Measurements from ENCODE around the gene CREM. TPM values are rescaled to one million over a fixed set of nuclear protein-coding genes. Genes with fewer than 3 reads are reported as not detected.

CREM gene
- total and polyA plus RNA-seq, 2 of the 4 experiments (the other 2 are of a cell fraction), result 33.2 to 40.5 TPM

DNA sequence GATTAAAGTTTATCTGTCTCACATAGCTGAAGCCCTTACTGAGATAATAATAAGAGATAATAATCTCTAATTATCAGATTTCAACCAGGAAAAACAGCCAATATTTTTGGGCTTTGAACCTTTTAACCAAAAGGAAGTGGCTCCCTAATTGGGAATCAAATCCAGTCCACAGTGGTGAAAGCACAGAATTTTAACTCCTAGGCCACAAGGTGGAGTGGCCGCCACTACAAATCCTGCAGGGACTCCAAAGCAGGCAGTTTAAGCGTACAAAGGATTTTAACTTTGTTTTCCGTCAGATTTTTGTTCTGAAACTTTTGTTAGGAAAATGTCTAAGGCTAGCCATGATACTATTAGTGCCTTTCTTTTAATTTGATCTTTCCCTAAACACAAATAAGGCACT lies 110.1 kb downstream of the CREM start:
- no TSS peak for BruUV-seq (replicated peaks)
- in situ Hi-C loops (cut with MboI; ENCODE audit: low sequenced_read_pairs), result loop anchor here (5.0 to 25.0 kb wide), 3 partner anchors 328 to 1646 kb away; no protein-coding TSS in a partner anchor
- Histone ChIP-seq H2AFZ (replicated peaks; ENCODE audit: low read length, poor library complexity) (no peak overlapping the region), H3K4ac (ENCODE audit: low read depth, low read length) (no peak overlapping the region), H3K14ac (replicated peaks; ENCODE audit: low read depth, low read length) (no peak overlapping the region), H3K9me1 (ENCODE audit: insufficient read depth, low read length) (no peaks in the 10 kb centered on the region), H3K18ac (ENCODE audit: low read depth, low read length) (no peak overlapping the region), H3K27ac (ENCODE audit: insufficient read depth, low read length) (no peak overlapping the region), H4K91ac (ENCODE audit: insufficient read depth, low read depth, low read length) (no peak overlapping the region), H3K23ac (ENCODE audit: low read depth, low read length) (no peak overlapping the region), H3K27me3 (ENCODE audit: control insufficient read depth, insufficient read depth, low read length) (no peaks in the 10 kb centered on the region), H2BK20ac (ENCODE audit: low read depth, low read length) (no peak overlapping the region), H3K4me2 (ENCODE audit: low read depth, low read length) (no peak overlapping the region), H3K36me3 (ENCODE audit: control insufficient read depth, insufficient read depth, low read length) (no peaks in the 10 kb centered on the region), H3K79me1 (ENCODE audit: low read depth in 1 of 2, low read length in 2 of 2) (no peaks in the 10 kb centered on the region), H3K56ac (ENCODE audit: extremely low read depth, insufficient read depth, low read length) (no peak overlapping the region), H2BK120ac (ENCODE audit: low read depth, low read length) (no peak overlapping the region), H3K4me1 (ENCODE audit: control insufficient read depth, insufficient read depth, low read length) (no peaks in the 10 kb centered on the region), H3K9me3 (ENCODE audit: control insufficient read depth, insufficient read depth, low read length) (no peaks in the 10 kb centered on the region), H2BK5ac (ENCODE audit: low read depth, low read length, poor library complexity, severe bottlenecking) (no peak overlapping the region), H4K20me1 (ENCODE audit: insufficient read depth, low read length) (no peaks in the 10 kb centered on the region), H2BK15ac (ENCODE audit: low read depth, low read length) (no peak overlapping the region), H3K9ac (ENCODE audit: low read depth, low read length) (no peak overlapping the region), H4K5ac (ENCODE audit: low read depth, low read length) (no peak overlapping the region), H3K4me3 (ENCODE audit: insufficient read depth, low read depth, low read length) (no peak overlapping the region), H4K8ac (ENCODE audit: low read depth in 2 of 2, low read length in 2 of 2) (no peak overlapping the region), H2AK9ac (replicated peaks; ENCODE audit: low read depth, low read length, poor library complexity) (no peak overlapping the region), H2AK5ac (ENCODE audit: low read depth, low read length) (no peak overlapping the region)
- TF ChIP-seq MAFK (IDR thresholded peaks at IDR 0.05; ENCODE audit: low read depth, low read length) (no peak), CEBPB (IDR thresholded peaks at IDR 0.05; ENCODE audit: low read depth, low read length) (no peak), RFX5 (IDR thresholded peaks at IDR 0.05; ENCODE audit: low read depth, low read length) (no peak), SMC3 (IDR thresholded peaks at IDR 0.05; ENCODE audit: low read depth, low read length) (peak; percentile 62), MXI1 (IDR thresholded peaks at IDR 0.05; ENCODE audit: borderline replicate concordance, low read depth, low read length) (no peak), CHD1 (IDR thresholded peaks at IDR 0.05; ENCODE audit: low read depth, low read length) (no peak), BHLHE40 (IDR thresholded peaks at IDR 0.05; ENCODE audit: low read depth, low read length) (no peak), POLR2A (IDR thresholded peaks at IDR 0.05; ENCODE audit: low read depth, low read length) (no peak), RCOR1 (IDR thresholded peaks at IDR 0.05; ENCODE audit: insufficient replicate concordance, low read length) (no peak), MAZ (IDR thresholded peaks at IDR 0.05; ENCODE audit: borderline replicate concordance, low read depth, low read length) (no peak), RAD21 (IDR thresholded peaks at IDR 0.05; ENCODE audit: low read length) (peak; percentile 62), FOS (IDR thresholded peaks at IDR 0.05; ENCODE audit: low read depth, low read length) (no peak)
- TF ChIP-seq, protein P1, sequence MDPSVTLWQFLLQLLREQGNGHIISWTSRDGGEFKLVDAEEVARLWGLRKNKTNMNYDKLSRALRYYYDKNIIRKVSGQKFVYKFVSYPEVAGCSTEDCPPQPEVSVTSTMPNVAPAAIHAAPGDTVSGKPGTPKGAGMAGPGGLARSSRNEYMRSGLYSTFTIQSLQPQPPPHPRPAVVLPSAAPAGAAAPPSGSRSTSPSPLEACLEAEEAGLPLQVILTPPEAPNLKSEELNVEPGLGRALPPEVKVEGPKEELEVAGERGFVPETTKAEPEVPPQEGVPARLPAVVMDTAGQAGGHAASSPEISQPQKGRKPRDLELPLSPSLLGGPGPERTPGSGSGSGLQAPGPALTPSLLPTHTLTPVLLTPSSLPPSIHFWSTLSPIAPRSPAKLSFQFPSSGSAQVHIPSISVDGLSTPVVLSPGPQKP (IDR thresholded peaks at IDR 0.05; ENCODE audit: borderline replicate concordance, low read depth, low read length), result no peak
- TF ChIP-seq, protein P2, sequence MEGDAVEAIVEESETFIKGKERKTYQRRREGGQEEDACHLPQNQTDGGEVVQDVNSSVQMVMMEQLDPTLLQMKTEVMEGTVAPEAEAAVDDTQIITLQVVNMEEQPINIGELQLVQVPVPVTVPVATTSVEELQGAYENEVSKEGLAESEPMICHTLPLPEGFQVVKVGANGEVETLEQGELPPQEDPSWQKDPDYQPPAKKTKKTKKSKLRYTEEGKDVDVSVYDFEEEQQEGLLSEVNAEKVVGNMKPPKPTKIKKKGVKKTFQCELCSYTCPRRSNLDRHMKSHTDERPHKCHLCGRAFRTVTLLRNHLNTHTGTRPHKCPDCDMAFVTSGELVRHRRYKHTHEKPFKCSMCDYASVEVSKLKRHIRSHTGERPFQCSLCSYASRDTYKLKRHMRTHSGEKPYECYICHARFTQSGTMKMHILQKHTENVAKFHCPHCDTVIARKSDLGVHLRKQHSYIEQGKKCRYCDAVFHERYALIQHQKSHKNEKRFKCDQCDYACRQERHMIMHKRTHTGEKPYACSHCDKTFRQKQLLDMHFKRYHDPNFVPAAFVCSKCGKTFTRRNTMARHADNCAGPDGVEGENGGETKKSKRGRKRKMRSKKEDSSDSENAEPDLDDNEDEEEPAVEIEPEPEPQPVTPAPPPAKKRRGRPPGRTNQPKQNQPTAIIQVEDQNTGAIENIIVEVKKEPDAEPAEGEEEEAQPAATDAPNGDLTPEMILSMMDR (conservative IDR thresholded peaks at IDR 0.05; ENCODE audit: low read depth, low read length), result peak; percentile 48
- peak; percentile 79 for ATAC-seq (ENCODE audit: low read depth)
- no CpG with 5 or more reads among the region's 3 CpGs for WGBS, 2 experiments (ENCODE audit: extremely low coverage in 2 of 2, insufficient read length in 1 of 2)
- POLR2A ChIA-PET (ENCODE audit: unreplicated experiment), result no interaction called here
- dilution Hi-C loops (cut with HindIII; ENCODE audit: low sequenced_read_pairs, unreplicated experiment), result no loop called here
- peak; percentile 37 for DNase-seq
- CTCF ChIA-PET, result interaction anchor here (1.5 kb wide), 1 partner anchor 116 kb away, joined by 3 read pairs; no protein-coding TSS in a partner anchor
- intact Hi-C loops (cut with micrococcal nuclease), result loop anchor here (10.0 kb wide), 1 partner anchor 358 kb away; no protein-coding TSS in a partner anchor

All from IMR-90 (cell line).